HG03469 (cell line): ENCODE measurements around the gene MDM2.
A peak's percentile ranks its signal among the peaks of the same experiment; 100 is the strongest.

Source experiments
- ATAC-seq: cut with Tn5 transposase; IDR thresholded peaks from one replicate; pipeline ENCODE4 v1.9.1; 2021; ENCODE audit warnings: mild to moderate bottlenecking, moderate library complexity, moderate number of reproducible peaks; ENCODE audit not compliant: unreplicated experiment

The MDM2 gene

DNA sequence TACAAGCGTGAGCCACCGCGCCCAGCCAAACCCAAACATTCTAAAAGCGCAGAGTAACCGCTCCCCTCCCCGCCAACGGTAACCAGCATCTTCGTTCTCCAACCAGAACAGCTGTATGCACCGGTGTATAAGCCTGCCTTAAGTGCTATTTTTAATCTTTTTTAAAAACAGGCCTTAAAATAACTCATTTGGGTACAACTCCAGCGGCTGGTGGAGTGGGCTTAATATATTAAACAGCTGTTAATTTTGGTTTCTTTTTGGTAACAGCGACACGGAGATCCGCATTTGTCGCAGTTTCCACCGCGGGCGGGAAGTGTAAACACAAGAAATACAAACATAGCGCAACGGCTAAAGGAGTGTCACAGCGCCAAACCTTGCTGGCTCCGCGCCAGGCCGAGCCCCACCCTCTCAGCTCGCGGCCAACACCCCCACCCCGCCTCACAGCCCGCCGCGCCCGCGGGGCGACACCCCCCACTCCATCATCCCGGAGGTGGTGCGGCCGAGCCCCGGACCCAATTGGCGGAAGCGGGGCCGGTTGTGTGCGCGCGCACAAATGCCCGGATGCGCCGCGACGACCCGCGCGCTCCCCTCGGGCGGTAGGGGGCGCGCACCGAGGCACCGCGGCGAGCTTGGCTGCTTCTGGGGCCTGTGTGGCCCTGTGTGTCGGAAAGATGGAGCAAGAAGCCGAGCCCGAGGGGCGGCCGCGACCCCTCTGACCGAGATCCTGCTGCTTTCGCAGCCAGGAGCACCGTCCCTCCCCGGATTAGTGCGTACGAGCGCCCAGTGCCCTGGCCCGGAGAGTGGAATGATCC is at the start of gene MDM2:
Gene MDM2, plus strand, starts transcription at position 602 of the 812 bp plus-strand sequence. CDS start 301 bp downstream, outside the sequence.
- peak; percentile 58 for ATAC-seq

GRCh38 chr12:68759852-68760251 is 48.1 kb upstream of the MDM2 start:
- ATAC-seq, result no peak

DNA sequence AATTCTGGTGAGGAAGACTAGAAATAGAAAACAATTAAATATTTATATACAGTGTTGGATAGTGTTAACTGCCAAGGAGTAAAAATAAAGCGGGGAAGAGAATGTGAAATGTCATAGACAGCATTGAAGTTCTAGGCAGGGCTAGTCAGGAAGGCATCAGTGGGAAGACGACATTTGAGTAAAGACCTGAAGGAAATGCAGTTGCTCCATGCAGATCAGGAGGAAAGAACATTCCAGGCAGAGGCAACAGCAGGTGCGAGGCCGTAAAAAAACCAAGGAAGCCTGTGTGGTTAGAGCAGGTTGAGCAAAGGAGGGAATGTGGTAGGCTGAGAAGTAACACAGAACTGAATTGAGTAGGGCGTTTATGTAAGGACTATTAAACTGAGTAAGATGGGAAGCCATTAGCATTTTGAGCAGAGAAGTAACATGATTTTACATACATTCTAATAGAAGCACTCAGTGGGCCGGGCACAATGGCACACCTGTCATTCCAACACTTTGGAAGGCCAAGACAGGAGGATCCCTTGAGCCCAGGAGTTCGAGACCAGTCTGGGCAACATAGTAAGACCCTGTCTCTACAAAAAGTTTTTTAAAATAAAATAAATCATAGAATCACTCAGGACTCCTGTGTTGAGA is 47.1 kb upstream of the MDM2 start:
- no peak for ATAC-seq

GRCh38 chr12:68761442-68761812 is 46.5 kb upstream of the MDM2 start:
- no peak for ATAC-seq

GRCh38 chr12:68761901-68762630 is 45.9 kb upstream of the MDM2 start:
- ATAC-seq, result no peak

DNA sequence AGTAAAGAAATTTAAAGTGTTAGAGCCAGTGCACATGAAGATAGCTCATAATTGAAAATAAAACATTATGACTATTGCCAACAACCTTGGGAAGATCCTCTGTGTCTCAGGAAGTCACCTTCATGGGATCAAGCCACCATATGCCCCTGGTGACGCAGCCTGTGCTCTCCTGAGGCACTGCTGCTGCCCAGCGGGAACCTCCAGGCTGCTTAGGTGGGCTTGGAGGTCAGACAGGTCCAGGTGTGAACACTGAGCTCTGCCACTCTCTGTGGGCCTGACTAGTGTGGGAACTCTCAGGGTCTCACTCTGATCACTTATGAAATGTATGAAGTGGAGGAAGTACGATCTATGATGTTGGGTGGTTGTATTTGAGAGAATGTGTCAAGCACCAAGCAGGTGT is 45.3 kb upstream of the MDM2 start:
- ATAC-seq, result no peak

DNA sequence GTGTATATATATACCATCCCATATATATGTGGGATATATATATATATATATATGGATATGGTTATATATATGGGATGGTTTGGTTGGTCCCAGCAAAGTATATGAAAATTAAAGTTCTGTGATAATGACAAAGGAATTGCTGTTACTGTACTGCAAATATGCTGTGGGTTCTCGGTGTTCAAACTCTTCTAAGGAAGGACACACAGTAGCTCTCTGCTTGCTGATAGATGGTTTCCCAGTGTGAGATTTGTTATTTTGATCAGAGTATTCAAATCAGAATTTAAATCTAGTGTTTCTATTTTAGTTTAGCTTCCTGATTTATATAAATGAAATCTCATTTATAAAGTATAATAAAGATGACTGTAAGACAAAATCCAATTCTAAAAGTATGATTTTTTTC is 42.3 kb upstream of the MDM2 start:
- no peak for ATAC-seq

DNA sequence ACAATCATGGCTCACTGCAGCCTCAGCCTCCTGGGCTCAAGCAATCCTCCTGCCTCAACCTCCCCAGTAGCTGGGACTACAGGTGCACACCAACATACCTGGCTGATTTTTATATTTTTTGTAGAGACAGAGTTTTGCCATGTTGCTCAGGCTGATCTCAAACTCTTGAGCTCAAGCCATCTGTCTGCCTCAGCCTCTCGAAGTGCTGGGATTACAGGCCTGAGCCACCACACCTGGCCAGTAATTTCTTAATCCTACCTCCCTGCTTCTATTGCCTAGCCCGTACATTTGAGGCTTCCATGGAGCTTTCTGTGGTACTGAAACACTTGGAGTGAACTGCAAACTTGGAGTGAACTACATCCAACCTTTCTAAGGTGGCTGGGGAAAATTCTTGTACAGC is 41.3 kb upstream of the MDM2 start:
- no peak for ATAC-seq

GRCh38 chr12:68767191-68767590 is 40.8 kb upstream of the MDM2 start:
- ATAC-seq, result no peak

DNA sequence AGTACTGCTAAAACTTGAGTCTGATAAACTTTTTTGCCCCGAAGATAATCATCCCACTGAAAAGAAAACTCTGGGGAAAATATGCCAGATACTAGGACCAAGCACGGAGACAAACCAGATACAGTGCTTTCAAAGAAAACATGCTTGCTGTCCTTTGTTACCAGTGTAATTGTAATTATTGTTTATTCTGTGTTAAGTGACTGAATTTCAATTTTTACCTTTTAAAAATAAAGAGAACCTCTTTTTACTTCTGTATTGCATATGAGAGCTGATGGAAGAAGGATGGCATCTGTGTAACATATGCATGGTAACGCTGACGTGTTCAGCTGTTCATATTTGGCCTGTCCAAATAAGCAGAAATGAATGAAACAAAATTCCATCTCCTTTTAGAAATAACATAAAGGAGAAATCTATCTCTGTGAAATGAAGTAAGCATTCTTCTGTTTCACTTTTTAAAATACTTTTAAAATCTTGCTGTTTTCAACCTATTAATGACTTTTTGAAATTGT is 39.5 kb upstream of the MDM2 start:
- no peak for ATAC-seq

DNA sequence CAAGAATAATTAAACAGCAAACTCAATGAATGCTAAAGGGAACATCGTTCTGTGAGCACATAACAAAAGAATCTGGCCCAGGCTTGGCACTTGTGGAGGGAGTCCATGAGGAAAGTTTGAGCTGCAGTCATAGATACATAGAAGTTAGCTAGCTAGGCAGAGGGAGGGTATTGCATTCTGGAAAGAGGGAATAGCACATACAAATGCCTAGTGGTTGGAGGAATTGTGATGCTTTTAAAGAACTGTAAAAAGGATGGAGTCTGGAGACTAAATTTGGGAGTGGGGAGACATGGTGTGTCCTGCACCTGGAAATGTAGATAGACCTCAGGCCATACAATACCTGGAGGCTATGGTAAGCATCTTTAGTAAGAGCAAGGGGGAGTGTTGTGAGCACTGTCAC is 38.0 kb upstream of the MDM2 start:
- no peak for ATAC-seq

DNA sequence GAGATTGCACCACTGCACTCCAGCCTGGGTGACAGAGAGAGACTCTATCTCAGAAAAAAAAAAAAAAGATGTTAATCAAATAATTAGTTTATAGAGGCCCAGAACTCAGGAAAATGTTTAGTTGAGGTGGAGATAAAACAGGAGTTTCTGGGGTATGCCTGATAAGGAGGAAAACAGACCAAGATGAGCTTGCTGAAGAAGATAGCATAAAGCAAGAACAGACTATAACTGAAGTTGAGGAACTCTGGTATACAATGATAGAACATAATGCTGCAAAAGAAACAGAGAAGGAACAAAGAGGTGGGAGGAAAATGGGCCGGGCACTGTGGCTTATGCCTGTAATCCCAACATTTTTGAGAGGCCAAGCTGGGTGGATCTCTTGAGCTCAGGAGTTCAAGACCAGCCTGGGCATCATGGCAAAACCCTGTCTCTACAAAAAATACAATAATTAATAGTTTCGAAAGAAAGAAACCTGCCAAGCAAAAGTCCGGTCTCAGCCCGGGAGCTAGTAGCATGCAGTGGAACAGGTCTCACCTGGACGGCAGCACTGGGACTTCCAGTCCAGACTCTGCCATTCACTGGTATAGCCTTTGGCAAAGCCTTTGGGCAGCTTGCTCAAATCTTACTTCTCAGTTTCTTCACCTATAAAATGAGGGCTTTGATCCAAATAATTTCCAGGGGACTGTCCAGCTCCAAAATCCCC is 36.6 kb upstream of the MDM2 start:
- ATAC-seq, result no peak

DNA sequence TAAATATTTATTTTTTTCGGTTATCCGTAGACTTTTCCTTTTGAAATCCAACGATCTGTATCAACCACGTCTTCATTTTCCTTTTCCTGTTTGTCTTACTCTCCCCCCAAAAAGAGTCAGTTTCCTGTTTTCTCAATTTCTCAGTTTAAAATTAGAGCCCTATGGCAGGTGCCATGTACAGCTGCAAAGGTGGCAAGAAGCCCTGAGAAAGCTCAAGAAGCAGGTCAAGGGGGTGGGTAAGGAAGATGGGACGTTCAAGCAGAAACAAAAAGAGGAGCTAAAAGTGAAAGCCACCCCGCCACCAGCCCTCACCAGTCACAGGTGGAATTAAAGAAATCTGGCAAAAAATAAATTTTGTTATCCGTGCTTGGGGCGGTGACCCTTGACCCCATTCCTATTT is 35.3 kb upstream of the MDM2 start:
- ATAC-seq, result no peak

DNA sequence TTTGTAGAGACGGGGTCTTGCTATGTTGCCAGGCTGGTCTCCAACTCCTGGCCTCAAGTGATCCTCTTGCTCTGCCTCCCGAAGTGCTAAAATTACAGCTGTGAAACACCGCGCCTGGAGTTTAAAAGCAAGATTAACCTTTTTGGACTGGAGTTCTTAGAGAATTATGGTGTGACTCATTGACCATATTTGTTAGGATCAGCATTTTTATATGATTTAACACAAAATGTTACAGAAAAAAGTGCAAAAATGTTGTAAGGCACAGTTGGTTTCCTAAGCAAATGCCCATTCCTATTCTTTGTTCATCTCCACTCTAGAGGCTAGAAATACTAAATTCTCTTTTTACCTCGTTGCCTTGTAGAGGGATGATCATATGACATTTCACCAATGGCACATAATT is 34.4 kb upstream of the MDM2 start:
- no peak for ATAC-seq

DNA sequence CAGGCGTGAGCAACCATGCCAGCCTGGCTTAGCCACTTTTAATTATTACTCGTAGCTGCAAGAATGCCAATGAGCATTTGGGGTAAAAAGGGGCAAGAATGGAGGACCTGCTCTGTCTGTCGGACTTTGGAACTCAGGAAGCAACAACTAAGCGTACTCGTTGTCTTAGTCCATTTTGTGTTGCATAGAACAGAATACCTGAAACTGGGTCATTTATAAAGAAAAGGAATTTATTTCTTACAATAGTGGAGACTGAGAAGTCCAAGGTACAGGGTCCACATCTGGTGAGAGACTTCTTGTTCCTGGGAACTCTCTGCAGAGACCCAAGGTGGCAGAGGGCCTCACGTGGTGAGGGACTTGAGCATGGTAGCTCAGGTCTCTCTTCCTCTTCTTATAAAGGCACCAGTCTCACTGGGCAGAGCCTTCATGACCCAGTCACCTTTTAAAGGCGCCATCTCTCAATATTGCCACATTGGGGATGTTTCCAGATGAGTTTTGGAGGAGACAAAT is 32.8 kb upstream of the MDM2 start:
- no peak for ATAC-seq

GRCh38 chr12:68776976-68777610 is 30.9 kb upstream of the MDM2 start:
- no peak for ATAC-seq

GRCh38 chr12:68779280-68779679 is 28.7 kb upstream of the MDM2 start:
- no peak for ATAC-seq

DNA sequence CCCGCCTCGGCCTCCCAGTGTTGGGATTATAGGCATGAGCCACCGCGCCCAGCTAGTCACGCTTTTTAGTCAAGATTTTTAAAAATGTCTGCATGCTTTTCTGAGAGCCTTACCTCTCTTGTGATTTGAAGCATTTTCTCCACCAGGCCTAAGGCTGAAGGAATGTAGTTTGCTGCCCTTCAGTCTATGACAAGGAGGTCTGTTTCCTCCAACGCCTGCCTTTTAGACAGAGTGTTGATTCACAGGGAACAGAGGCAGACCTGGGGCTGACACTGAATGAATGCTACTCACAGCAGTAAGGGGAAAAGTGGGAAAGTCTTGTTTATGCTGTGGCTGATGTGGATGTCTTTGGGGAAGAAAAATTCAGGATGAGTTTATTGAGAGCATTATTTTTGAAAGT is 27.2 kb upstream of the MDM2 start:
- no peak for ATAC-seq

GRCh38 chr12:68781728-68782127 is 26.2 kb upstream of the MDM2 start:
- ATAC-seq, result no peak

DNA sequence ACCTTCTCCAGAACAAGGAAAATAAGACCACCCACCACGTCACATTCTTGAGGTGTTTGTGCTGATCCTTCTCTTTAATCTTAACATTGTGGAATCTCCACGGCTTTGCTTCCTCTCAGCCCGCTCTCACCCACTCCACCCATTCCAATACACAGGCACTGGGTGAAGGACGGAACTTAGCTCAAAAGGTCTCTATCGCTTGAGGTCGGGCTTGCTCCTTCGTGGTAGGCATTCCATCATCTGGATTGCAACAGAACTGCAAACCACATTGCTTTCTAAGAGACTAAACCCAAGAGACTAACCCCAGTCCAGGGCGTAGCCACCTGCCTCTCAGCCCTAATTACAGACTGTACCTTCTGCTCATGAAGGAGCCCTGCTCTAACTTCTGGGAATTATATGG is 24.0 kb upstream of the MDM2 start:
- no peak for ATAC-seq
